HEK293 (cell line): ENCODE data around the gene CD19.

ENCODE experiments used
- HOXD13 ChIP-seq: sonication (generic); formaldehyde crosslinking; IDR thresholded peaks from 2 replicates; pipeline ENCODE4 v1.8.0; 2022; ENCODE audit warnings: missing genetic modification reagents, borderline replicate concordance
- INSM2 ChIP-seq: fragments of 450-650 bp; formaldehyde crosslinking; IDR thresholded peaks from 2 replicates; pipeline ENCODE4 v1.5.1; 2016; ENCODE audit warnings: missing biosample characterization, missing genetic modification characterization
- KLF17 ChIP-seq: fragments of 450-650 bp; formaldehyde crosslinking; IDR thresholded peaks from 2 replicates; pipeline ENCODE4 v1.5.1; 2016; ENCODE audit warnings: missing biosample characterization, missing genetic modification characterization
- MEIS1 ChIP-seq: sonication (generic); formaldehyde crosslinking; IDR thresholded peaks from 2 replicates; pipeline ENCODE4 v1.8.1; 2022; ENCODE audit warnings: missing genetic modification reagents, mild to moderate bottlenecking, borderline replicate concordance
- ZBTB26 ChIP-seq: fragments of 450-650 bp; formaldehyde crosslinking; optimal IDR thresholded peaks from 2 replicates; pipeline ENCODE3; 2016; ENCODE audit warnings: missing biosample characterization, mild to moderate bottlenecking, missing genetic modification characterization
- ZNF112 ChIP-seq: fragments of 450-650 bp; formaldehyde crosslinking; IDR thresholded peaks from 2 replicates; pipeline ENCODE4 v1.5.0; 2017; ENCODE audit warnings: missing biosample characterization, missing genetic modification characterization
- ZNF155 ChIP-seq: fragments of 450-650 bp; formaldehyde crosslinking; IDR thresholded peaks from 2 replicates; pipeline ENCODE4 v1.5.1; 2016; ENCODE audit warnings: missing biosample characterization, missing genetic modification characterization
- ZNF214 ChIP-seq: fragments of 450-650 bp; formaldehyde crosslinking; IDR thresholded peaks from 2 replicates; pipeline ENCODE4 v1.5.1; 2017; ENCODE audit warnings: missing biosample characterization, mild to moderate bottlenecking, missing genetic modification characterization, borderline replicate concordance
- ZNF280C ChIP-seq: fragments of 450-650 bp; formaldehyde crosslinking; IDR thresholded peaks from 2 replicates; pipeline ENCODE4 v1.5.1; 2016; ENCODE audit warnings: missing biosample characterization, missing genetic modification characterization
- ZNF362 ChIP-seq: fragments of 450-650 bp; formaldehyde crosslinking; IDR thresholded peaks from 2 replicates; pipeline ENCODE4 v1.5.1; 2016; ENCODE audit warnings: missing biosample characterization, missing genetic modification characterization
- ZNF404 ChIP-seq: fragments of 450-650 bp; formaldehyde crosslinking; IDR thresholded peaks from 2 replicates; pipeline ENCODE4 v1.5.1; 2017; ENCODE audit warnings: missing biosample characterization, missing genetic modification characterization
- ZNF560 ChIP-seq: fragments of 450-650 bp; formaldehyde crosslinking; IDR thresholded peaks from 2 replicates; pipeline ENCODE4 v1.5.1; 2017; ENCODE audit warnings: missing biosample characterization, missing genetic modification characterization, borderline replicate concordance
- ZNF610 ChIP-seq: fragments of 450-650 bp; formaldehyde crosslinking; IDR thresholded peaks from 2 replicates; pipeline ENCODE4 v1.5.1; 2016; ENCODE audit warnings: missing biosample characterization, missing genetic modification characterization, borderline replicate concordance
- ZNF660 ChIP-seq: fragments of 450-650 bp; IDR thresholded peaks from 2 replicates; pipeline ENCODE4 v1.5.1; 2018; ENCODE audit warnings: missing biosample characterization, mild to moderate bottlenecking, missing genetic modification characterization
- ZNF692 ChIP-seq: fragments of 450-650 bp; formaldehyde crosslinking; IDR thresholded peaks from 2 replicates; pipeline ENCODE4 v1.5.1; 2016; ENCODE audit warnings: missing biosample characterization, missing genetic modification characterization
- ZNF704 ChIP-seq: fragments of 450-650 bp; formaldehyde crosslinking; IDR thresholded peaks from 2 replicates; pipeline ENCODE4 v1.5.1; 2016; ENCODE audit warnings: missing biosample characterization, missing genetic modification characterization
- ZNF707 ChIP-seq: fragments of 450-650 bp; formaldehyde crosslinking; IDR thresholded peaks from 2 replicates; pipeline ENCODE4 v1.5.1; 2016; ENCODE audit warnings: missing biosample characterization, missing genetic modification characterization
- ZNF843 ChIP-seq: fragments of 450-650 bp; formaldehyde crosslinking; IDR thresholded peaks from 2 replicates; pipeline ENCODE4 v1.5.1; 2016; ENCODE audit warnings: missing biosample characterization, missing genetic modification characterization
- ZXDB ChIP-seq: fragments of 450-650 bp; formaldehyde crosslinking; IDR thresholded peaks from 2 replicates; pipeline ENCODE4 v1.5.1; 2016; ENCODE audit warnings: missing biosample characterization, missing genetic modification characterization

CD19 gene

GRCh38 chr16:28925386-28926228, 6.2 kb upstream of the CD19 start (continued):
- TF ChIP-seq MEIS1 (no peak), ZNF280C (no peak), ZNF560 (tag by site-specific recombination) (no peak), ZNF707 (no peak), ZNF214 (tag by site-specific recombination) (no peak), ZNF112 (tag by site-specific recombination) (no peak), ZXDB (tag by site-specific recombination) (peak; percentile 87), ZNF362 (tag by site-specific recombination) (no peak), ZNF404 (tag by site-specific recombination) (no peak), ZNF610 (tag by site-specific recombination) (no peak), ZNF704 (tag by site-specific recombination) (no peak), ZNF155 (no peak), ZNF660 (tag by site-specific recombination) (peak; percentile 32), ZNF843 (0 out of 2 replicates have a peak, but pooled peaks have one; percentile 60), ZBTB26 (tag by site-specific recombination) (peak; percentile 66), ZNF692 (tag by site-specific recombination) (peak; percentile 96), KLF17 (tag by site-specific recombination) (peak; percentile 49; the same call in 1 of the 2 replicates), HOXD13 (no peak), INSM2 (no peak)
